Measurements from ENCODE around the gene CDK14. TPM values are rescaled to one million over a fixed set of nuclear protein-coding genes. Genes with fewer than 3 reads are reported as not detected.

Gene CDK14
- total RNA-seq, 6 donors from 2014 or later: 21.7 to 53.4 (median 37.1) TPM

- Histone ChIP-seq H3K4me3 (no peak overlapping the region), H3K36me3 (no peaks in the 10 kb centered on the region), H3K27ac (no peak overlapping the region), H3K27me3 (no peaks in the 10 kb centered on the region), H3K9me3 (no peaks in the 10 kb centered on the region), H3K4me1 (no peaks in the 10 kb centered on the region)
- TF ChIP-seq POLR2A (IDR thresholded peaks at IDR 0.05): no peak
- TF ChIP-seq POLR2AphosphoS5 (IDR thresholded peaks at IDR 0.05): no peak
- TF ChIP-seq EP300 (IDR thresholded peaks at IDR 0.05): no peak
- TF ChIP-seq, protein P1, sequence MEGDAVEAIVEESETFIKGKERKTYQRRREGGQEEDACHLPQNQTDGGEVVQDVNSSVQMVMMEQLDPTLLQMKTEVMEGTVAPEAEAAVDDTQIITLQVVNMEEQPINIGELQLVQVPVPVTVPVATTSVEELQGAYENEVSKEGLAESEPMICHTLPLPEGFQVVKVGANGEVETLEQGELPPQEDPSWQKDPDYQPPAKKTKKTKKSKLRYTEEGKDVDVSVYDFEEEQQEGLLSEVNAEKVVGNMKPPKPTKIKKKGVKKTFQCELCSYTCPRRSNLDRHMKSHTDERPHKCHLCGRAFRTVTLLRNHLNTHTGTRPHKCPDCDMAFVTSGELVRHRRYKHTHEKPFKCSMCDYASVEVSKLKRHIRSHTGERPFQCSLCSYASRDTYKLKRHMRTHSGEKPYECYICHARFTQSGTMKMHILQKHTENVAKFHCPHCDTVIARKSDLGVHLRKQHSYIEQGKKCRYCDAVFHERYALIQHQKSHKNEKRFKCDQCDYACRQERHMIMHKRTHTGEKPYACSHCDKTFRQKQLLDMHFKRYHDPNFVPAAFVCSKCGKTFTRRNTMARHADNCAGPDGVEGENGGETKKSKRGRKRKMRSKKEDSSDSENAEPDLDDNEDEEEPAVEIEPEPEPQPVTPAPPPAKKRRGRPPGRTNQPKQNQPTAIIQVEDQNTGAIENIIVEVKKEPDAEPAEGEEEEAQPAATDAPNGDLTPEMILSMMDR (IDR thresholded peaks at IDR 0.05): no peak
- ATAC-seq (ENCODE audit: low FRiP score in 2 of 2) (no peak), DNase-seq (no peak)
- WGBS, 2 donors: 66 to 70% methylated on average over 2 of the region's 2 CpGs
Measured at GRCh38 chr7:91226411-91226810, 630.3 kb downstream of the CDK14 start.

- ATAC-seq (ENCODE audit: low FRiP score in 2 of 2) (no peak), DNase-seq (no peak)
- Histone ChIP-seq H3K4me1 (no peaks in the 10 kb centered on the region), H3K4me3 (no peak overlapping the region), H3K27me3 (no peaks in the 10 kb centered on the region), H3K27ac (no peak overlapping the region), H3K36me3 (no peaks in the 10 kb centered on the region), H3K9me3 (no peaks in the 10 kb centered on the region)
- 82 to 87% methylated on average over 2 of the region's 2 CpGs for WGBS, 2 donors
- TF ChIP-seq EP300 (IDR thresholded peaks at IDR 0.05) (no peak), POLR2AphosphoS5 (IDR thresholded peaks at IDR 0.05) (no peak)
Measured at GRCh38 chr7:91228327-91228726, 632.2 kb downstream of the CDK14 start.

DNA sequence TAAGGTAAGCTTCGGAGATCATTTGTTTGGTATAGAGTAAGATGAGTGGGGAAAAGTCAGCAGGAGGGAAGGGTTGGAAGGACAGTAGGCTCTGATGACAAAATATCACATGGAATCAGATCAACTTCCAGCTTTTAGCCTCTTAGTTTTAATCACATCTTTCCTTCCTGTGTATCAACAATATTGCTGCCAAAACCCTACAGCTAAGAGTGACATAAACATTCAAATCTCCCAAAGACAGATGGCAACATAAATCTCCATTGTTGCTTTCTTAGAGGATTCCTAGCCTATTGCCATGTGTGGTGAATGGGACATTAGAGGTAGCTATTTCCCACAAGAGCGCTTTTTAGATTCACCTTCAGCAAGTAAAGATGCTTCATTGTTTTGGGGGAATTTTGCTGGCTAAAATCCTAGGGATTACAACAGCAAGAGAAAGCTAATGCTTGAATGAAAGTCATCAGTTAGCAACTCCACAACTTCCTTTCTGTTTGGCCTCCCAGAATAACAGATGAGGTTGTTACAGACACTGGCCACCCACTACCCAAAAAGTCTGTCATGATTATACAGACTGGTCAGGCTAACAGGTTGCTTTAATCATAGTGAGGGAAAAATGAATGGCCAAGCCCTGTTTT is 632.9 kb downstream of the CDK14 start:
- TF ChIP-seq, protein P1 (IDR thresholded peaks at IDR 0.05): no peak
- no peak for TF ChIP-seq POLR2A (IDR thresholded peaks at IDR 0.05)
- TF ChIP-seq POLR2AphosphoS5 (IDR thresholded peaks at IDR 0.05): no peak
- no peak for TF ChIP-seq EP300 (IDR thresholded peaks at IDR 0.05)
- Histone ChIP-seq H3K27ac (no peak overlapping the region), H3K9me3 (no peaks in the 10 kb centered on the region), H3K4me3 (no peak overlapping the region), H3K27me3 (no peaks in the 10 kb centered on the region), H3K36me3 (no peaks in the 10 kb centered on the region), H3K4me1 (no peaks in the 10 kb centered on the region)
- DNase-seq (no peak), ATAC-seq (ENCODE audit: low FRiP score in 2 of 2) (no peak)
- WGBS, 2 donors: 63 to 70% methylated on average over 2 of the region's 2 CpGs

DNA sequence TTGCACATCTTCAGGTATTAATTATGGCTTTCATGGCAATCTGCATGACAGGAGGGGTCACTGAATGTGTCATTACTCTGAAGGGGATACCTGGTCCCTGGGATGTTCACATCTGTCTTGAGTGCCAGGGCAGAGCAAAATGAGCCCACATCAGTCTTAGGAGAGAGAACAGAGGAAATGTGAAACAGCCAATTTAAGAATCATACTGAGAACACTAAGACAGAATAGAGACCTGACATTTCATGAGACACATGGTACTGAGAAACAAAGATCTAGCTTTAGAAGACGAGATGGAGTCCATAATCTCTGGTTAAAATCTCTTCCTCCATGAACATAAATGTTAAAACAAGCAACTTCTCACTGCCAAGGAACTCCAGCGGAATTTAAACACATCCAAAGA is 634.0 kb downstream of the CDK14 start:
- H3K4me1 ChIP-seq: no peaks in the 10 kb centered on the region
- no peaks in the 10 kb centered on the region for H3K36me3 ChIP-seq
- WGBS, 2 donors: 65 to 78% methylated on average over 2 of the region's 2 CpGs
- TF ChIP-seq, protein P1 (IDR thresholded peaks at IDR 0.05): no peak
- no peak for TF ChIP-seq POLR2AphosphoS5 (IDR thresholded peaks at IDR 0.05)
- no peak for TF ChIP-seq POLR2A (IDR thresholded peaks at IDR 0.05)
- TF ChIP-seq EP300 (IDR thresholded peaks at IDR 0.05): no peak
- H3K27ac ChIP-seq: no peak overlapping the region
- no peaks in the 10 kb centered on the region for H3K9me3 ChIP-seq
- H3K27me3 ChIP-seq: no peaks in the 10 kb centered on the region
- no peak for ATAC-seq (ENCODE audit: low FRiP score in 2 of 2)
- no peak for DNase-seq
- H3K4me3 ChIP-seq: no peak overlapping the region

DNA sequence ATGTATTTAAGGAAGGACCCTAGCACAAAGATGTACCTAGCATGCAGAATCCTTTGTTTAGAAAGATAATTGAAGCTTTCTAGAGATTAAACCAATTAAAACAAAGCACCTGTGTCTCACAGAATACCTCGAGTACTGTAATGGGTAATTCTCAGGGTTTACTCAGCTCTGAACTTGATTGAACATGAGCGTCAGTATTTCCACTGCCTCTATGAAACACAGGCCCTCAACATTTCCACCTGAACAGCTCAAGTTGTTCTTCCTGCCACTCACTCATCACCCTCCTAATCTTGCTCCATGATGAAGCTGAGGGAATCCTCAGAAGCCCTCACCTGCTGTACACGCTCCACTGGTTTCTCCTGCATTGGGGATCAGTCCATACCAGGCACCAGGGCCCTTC is 634.4 kb downstream of the CDK14 start:
- Histone ChIP-seq H3K27me3 (no peaks in the 10 kb centered on the region), H3K9me3 (no peaks in the 10 kb centered on the region), H3K27ac (no peak overlapping the region), H3K36me3 (no peaks in the 10 kb centered on the region), H3K4me1 (no peaks in the 10 kb centered on the region), H3K4me3 (no peak overlapping the region)
- ATAC-seq (ENCODE audit: low FRiP score in 2 of 2) (no peak), DNase-seq (no peak)
- 80 to 83% methylated on average over 3 of the region's 3 CpGs for WGBS, 2 donors
- TF ChIP-seq, protein P1 (IDR thresholded peaks at IDR 0.05): no peak
- TF ChIP-seq POLR2AphosphoS5 (IDR thresholded peaks at IDR 0.05) (no peak), POLR2A (IDR thresholded peaks at IDR 0.05) (no peak), EP300 (IDR thresholded peaks at IDR 0.05) (no peak)

Measured in upper lobe of left lung (tissue), 6 donors.